Measurements from ENCODE around the gene TMEM151A.

GRCh38 chr11:66340596-66341501 lies 49.2 kb downstream of the TMEM151A start:
- TF ChIP-seq EZH2phosphoT487 (IDR thresholded peaks at IDR 0.05; ENCODE audit: borderline replicate concordance, low read length) (no peak), CTCF (conservative IDR thresholded peaks at IDR 0.05; ENCODE audit: low read depth, low read length) (no peak), EZH2 (IDR thresholded peaks at IDR 0.05; ENCODE audit: low read length, unreplicated experiment) (no peak)

Measured in PC-3 (cell line).